Heart right ventricle (tissue), 16 donors: ENCODE data around the gene MVB12B. TPM values are rescaled to one million over a fixed set of nuclear protein-coding genes. Genes with fewer than 3 reads are reported as not detected.

Experiments
- ATAC-seq, 8 donors: fragments of 200-7000 bp; cut with Tn5 transposase; one replicate each; pipeline ENCODE4 v1.9.1; 2020; ENCODE audit warnings: mild to moderate bottlenecking in 8 of 8, moderate library complexity in 8 of 8, moderate number of reproducible peaks in 1 of 8
- DNase-seq, 2 donors: peaks; one replicate each; pipeline ENCODE4 v3.0.0-alpha.2; 2020
- H3K27ac ChIP-seq, 10 donors: fragments of 200-600 bp; sonication (generic) in 2 of 10; one replicate each; pipeline versions ENCODE4 v1.5.0 to v1.8.0; 2020 to 2022; ENCODE audit warnings: mild to moderate bottlenecking in 3 of 10
- H3K27me3 ChIP-seq, 7 donors: fragments of 200-600 bp; one replicate each; pipeline ENCODE4 v1.8.0; 2021 to 2022; ENCODE audit warnings: mild to moderate bottlenecking in 2 of 7
- H3K36me3 ChIP-seq, 9 donors: fragments of 200-600 bp; sonication (generic) in 1 of 9; one replicate each; pipeline versions ENCODE4 v1.5.0 to v1.8.0; 2020 to 2022; ENCODE audit warnings: mild to moderate bottlenecking in 2 of 9
- H3K4me1 ChIP-seq, 9 donors: fragments of 200-600 bp; sonication (generic) in 1 of 9; one replicate each; pipeline versions ENCODE4 v1.5.0 to v1.8.0; 2020 to 2022; ENCODE audit warnings: mild to moderate bottlenecking in 4 of 9
- H3K4me3 ChIP-seq, 10 donors: fragments of 200-600 bp; sonication (generic) in 2 of 10; one replicate each; pipeline versions ENCODE4 v1.5.0 to v1.8.0; 2020 to 2022; ENCODE audit warnings: mild to moderate bottlenecking in 7 of 10, moderate library complexity in 2 of 10
- H3K9me3 ChIP-seq, 11 donors: fragments of 200-600 bp in 10 of 11; sonication (generic) in 2 of 11; one replicate each; pipeline versions ENCODE4 v1.5.0 to v1.8.0; 2013 to 2022; ENCODE audit warnings: mild to moderate bottlenecking in 2 of 11, control low read depth in 1 of 11, moderate library complexity in 1 of 11
- WGBS, 2 donors: extraction: QIAGEN DNeasy Blood & Tissue Kit; methylation state at CpG; one replicate each; pipeline ENCODE4 v1.1.7; 2013; ENCODE audit warnings: inconsistent platforms in 1 of 2; 5-methylcytosine and 5-hydroxymethylcytosine counted together
- intact Hi-C, 10 donors: fragments of 100-400 bp; cut with DNase I; formaldehyde crosslinking; loops; one replicate each; pipeline versions ENCODE4 v1.11.1 to v1.14.2; 2022
- polyA plus RNA-seq, 2 donors: library from polyadenylated mRNA; stranded (reverse); fragments of 200-250 nt; gene quantifications; one replicate each; pipeline ENCODE4 v1.2.3, GENCODE V29; 2013
- total RNA-seq, 10 donors: library from RNA; stranded (reverse); fragmentation: NEBNext Ultra II Directional in 3 of 10; extraction: Animal tissue kit (Norgen Biotek cat#: 25700) in 3 of 10; gene quantifications; one replicate each; pipeline versions ENCODE4 v1.2.1 to v1.2.4, GENCODE V29; 2021 to 2023
- TF ChIP-seq, protein P1 (sequence below), 9 donors: fragments of 200-600 bp; sonication (generic) in 2 of 9; IDR thresholded peaks; one replicate each; pipeline versions ENCODE4 v1.5.0 to v1.8.0; 2021 to 2022; ENCODE audit warnings: antibody characterized with exemption in 9 of 9, mild to moderate bottlenecking in 5 of 9, moderate library complexity in 1 of 9
- donor health status: Arrhythmogenic right ventricular cardiomyopathy.
- donor health status: ischemic (EF 13 %, LVEDD 7.1; RV severe dilation, severe dysfunction).
- donor health status: healthy with polysubstance abuse.
- donor health status: DM: no; HTN: yes; CAD: no.
- donor health status: DM: no; HTN: no; CAD: no.
- donor health status: ischemic (EF 25% LVEDD 6.9; RV normal size, moderate dysfunction).
- donor health status: ischemic (EF 25% LVEDD 5.7; RV mildly dilated, moderate dysfunction).
- donor health status: healthy.
- donor health status: DM: yes; HTN: yes; CAD: no.
- donor health status: Ischemic cardiomyopathy.
- donor health status: ischemic (EF 35%, LVEDD 5.7; RV mildly dilated, moderate dysfunction).
- donor health status: nonischemic (EF 11% LVEDD 7.7; RV severe dilation, severe dysfunction).
- donor health status: DM: yes; HTN: yes; CAD: no.
- donor health status: PGD.
- donor health status: ischemic (EF 29% LVEDD 5.4; RV normal size, mild dysfunction).
- donor health status: nonischemic (EF 23%, LVEDD 6.1; RV moderate dilation, normal function).

MVB12B gene
- total and polyA plus RNA-seq, 12 donors, result 2.8 to 16.5 (median 10.6) TPM

DNA sequence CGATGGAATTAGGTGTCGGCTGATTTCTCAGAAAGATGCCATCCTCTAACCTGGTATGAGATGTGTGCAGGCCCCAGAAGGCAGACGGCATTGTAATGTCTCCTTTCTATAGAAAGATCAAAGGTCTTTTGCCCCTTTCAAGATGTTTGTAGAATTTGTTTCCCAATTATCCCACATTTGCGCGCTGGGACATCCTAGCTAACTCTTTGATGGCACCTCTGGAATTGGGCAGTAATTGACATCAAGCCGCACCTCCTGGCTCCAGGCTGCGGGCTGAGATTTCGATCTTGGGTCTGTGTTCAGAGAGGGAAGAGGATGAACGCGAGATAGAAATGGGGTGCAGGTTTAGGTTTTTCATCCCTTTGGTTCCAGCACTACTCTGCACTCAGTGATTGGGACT, 202.3 kb downstream of the MVB12B start:
- H3K36me3 ChIP-seq, result no peaks in the 10 kb centered on the region
- intact Hi-C loops, result no loop called here
- 95 to 96% methylated on average over 10 of the region's 10 CpGs for whole genome bisulfite sequencing, 2 donors
- ATAC-seq (no peak), DNase-seq (no peak)
- TF ChIP-seq, protein P1, sequence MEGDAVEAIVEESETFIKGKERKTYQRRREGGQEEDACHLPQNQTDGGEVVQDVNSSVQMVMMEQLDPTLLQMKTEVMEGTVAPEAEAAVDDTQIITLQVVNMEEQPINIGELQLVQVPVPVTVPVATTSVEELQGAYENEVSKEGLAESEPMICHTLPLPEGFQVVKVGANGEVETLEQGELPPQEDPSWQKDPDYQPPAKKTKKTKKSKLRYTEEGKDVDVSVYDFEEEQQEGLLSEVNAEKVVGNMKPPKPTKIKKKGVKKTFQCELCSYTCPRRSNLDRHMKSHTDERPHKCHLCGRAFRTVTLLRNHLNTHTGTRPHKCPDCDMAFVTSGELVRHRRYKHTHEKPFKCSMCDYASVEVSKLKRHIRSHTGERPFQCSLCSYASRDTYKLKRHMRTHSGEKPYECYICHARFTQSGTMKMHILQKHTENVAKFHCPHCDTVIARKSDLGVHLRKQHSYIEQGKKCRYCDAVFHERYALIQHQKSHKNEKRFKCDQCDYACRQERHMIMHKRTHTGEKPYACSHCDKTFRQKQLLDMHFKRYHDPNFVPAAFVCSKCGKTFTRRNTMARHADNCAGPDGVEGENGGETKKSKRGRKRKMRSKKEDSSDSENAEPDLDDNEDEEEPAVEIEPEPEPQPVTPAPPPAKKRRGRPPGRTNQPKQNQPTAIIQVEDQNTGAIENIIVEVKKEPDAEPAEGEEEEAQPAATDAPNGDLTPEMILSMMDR (IDR thresholded peaks at IDR 0.05), result no peak
- no peaks in the 10 kb centered on the region for H3K9me3 ChIP-seq
- H3K4me3 ChIP-seq, result no peak overlapping the region
- H3K4me1 ChIP-seq, result peaks cover 0 to 45% (median 6%) of the 10 kb centered on the region in 9 donors
- H3K27ac ChIP-seq, result no peak overlapping the region
- peaks cover 0 to 51% (median 33%) of the 10 kb centered on the region in 7 donors for H3K27me3 ChIP-seq

DNA sequence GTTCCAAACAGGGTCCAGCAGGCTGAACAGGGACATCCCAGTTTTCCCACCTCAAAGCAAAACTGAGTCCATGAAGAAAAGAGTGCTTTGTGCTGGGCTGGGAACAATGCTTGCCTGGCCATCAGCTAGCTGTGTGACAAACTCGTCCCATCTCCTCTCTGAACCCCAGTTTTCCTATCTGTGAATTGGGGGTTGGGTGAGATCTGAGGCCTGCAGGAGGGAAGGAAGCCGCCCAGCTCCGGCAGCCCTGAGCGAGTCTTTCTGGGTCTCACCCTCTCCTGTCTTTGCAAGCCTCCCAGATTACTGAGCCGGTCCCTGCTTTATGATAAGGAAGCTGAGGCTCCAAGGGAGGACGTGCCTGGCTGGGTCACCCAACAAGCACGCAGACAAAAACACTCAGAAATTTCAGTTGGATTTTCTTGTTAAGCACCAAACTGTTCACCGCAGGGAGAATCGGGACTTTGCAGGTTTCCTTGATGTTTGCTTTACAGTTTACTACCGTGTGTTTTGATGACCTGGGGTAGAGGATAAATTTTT, 204.5 kb downstream of the MVB12B start:
- TF ChIP-seq, protein P1 (IDR thresholded peaks at IDR 0.05), result no peak
- ATAC-seq (peak in 1 of 8 donors; percentile 30), DNase-seq (no peak)
- Histone ChIP-seq H3K27me3 (peaks cover 0 to 53% (median 31%) of the 10 kb centered on the region in 7 donors), H3K36me3 (no peaks in the 10 kb centered on the region), H3K9me3 (no peaks in the 10 kb centered on the region), H3K27ac (peak overlapping the region in 7 of 10 donors; percentile 28 to 61 (median 39)), H3K4me1 (peaks cover 0 to 36% (median 6%) of the 10 kb centered on the region in 9 donors), H3K4me3 (no peak overlapping the region)
- intact Hi-C loops, result no loop called here
- WGBS, 2 donors, result 57 to 67% methylated on average over 10 of the region's 10 CpGs

DNA sequence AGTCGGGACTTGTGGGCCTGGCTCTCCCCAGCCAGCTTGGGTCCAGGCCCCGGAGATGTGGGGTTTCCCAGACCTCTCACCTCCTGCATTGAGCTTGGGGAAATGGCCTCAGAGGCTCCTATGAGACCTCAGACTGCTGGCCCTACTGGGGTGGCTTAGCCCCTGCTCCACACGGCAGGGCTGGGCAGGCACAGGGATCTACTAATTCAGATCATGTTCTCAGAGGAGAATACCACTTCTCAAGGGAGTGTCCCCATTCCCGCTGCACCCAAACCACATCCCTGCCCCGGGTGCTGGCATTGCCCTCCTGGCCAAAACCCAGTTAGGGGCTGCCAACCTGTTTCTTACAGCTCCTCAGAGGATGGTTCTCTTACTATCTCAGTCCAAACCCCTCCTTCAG, 205.0 kb downstream of the MVB12B start:
- no peak overlapping the region for H3K4me3 ChIP-seq
- DNase-seq (no peak), ATAC-seq (peak in 4 of 8 donors; percentile 8 to 39 (median 24))
- peaks cover 0 to 52% (median 36%) of the 10 kb centered on the region in 7 donors for H3K27me3 ChIP-seq
- H3K27ac ChIP-seq, result peak overlapping the region in 8 of 10 donors; percentile 3 to 61 (median 35)
- no peaks in the 10 kb centered on the region for H3K36me3 ChIP-seq
- H3K4me1 ChIP-seq, result peaks cover 0 to 33% (median 1%) of the 10 kb centered on the region in 9 donors
- no peaks in the 10 kb centered on the region for H3K9me3 ChIP-seq
- WGBS, 2 donors, result 63 to 68% methylated on average over 5 of the region's 5 CpGs
- TF ChIP-seq, protein P1 (IDR thresholded peaks at IDR 0.05), result no peak
- intact Hi-C loops, result no loop called here

DNA sequence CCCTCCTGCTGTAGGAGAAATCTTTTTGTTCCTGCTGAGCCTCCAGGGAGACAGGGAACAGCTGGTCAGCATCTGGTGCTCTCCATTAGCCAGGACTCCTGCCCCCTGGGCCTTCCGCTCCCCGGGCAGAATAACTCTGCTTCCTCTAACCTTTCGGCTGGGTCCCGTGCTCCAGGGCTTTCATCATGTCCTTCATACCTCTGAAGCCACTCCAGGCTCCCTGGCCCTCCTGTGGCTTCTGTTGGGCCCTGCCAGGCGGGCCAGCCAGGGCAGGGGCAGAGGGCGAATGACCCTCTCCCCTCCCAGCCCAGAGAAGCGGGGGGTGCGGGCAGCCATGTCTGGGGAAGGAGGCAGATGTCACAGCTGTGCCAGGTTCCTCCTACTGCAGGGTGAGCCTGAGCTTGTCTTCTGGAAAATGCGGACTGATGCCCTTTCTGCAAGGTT, 205.4 kb downstream of the MVB12B start:
- TF ChIP-seq, protein P1 (IDR thresholded peaks at IDR 0.05), result no peak
- Histone ChIP-seq H3K27me3 (peaks cover 0 to 52% (median 35%) of the 10 kb centered on the region in 7 donors), H3K4me1 (peaks cover 0 to 33% (median 0%) of the 10 kb centered on the region in 9 donors), H3K4me3 (no peak overlapping the region), H3K36me3 (no peaks in the 10 kb centered on the region), H3K27ac (peak overlapping the region in 8 of 10 donors; percentile 31 to 83 (median 48)), H3K9me3 (no peaks in the 10 kb centered on the region)
- DNase-seq, result peak; percentile 46 to 59
- intact Hi-C loops, result no loop called here
- 62 to 64% methylated on average over 9 of the region's 9 CpGs for WGBS, 2 donors
- peak; percentile 79 to 92 (median 82) for ATAC-seq
